Upper lobe of left lung (tissue), 6 donors: ENCODE results near the gene ABCC8. TPM values are rescaled to one million over a fixed set of nuclear protein-coding genes. Genes with fewer than 3 reads are reported as not detected.
A peak's percentile ranks its signal among the peaks of the same experiment; 100 is the strongest.

Experiments
- ATAC-seq, 2 donors: fragments of 200-7000 bp; cut with Tn5 transposase; one replicate each; pipeline ENCODE4 v1.9.1; 2022; ENCODE audit warnings: mild to moderate bottlenecking in 2 of 2, moderate library complexity in 2 of 2; ENCODE audit not compliant: low FRiP score in 2 of 2
- DNase-seq, 2 donors: peaks; one replicate each; pipeline ENCODE4 v3.0.0-alpha.2; 2019 to 2020
- H3K27ac ChIP-seq, 4 donors: fragments of 200-600 bp; sonication (generic); one replicate each; pipeline ENCODE4 v1.5.1; 2016 to 2019
- H3K27me3 ChIP-seq, 4 donors: fragments of 200-600 bp; sonication (generic); one replicate each; pipeline ENCODE4 v1.5.1; 2017 to 2019
- H3K36me3 ChIP-seq, 4 donors: fragments of 200-600 bp; sonication (generic); one replicate each; pipeline ENCODE4 v1.5.1; 2016 to 2019
- H3K4me1 ChIP-seq, 4 donors: fragments of 200-600 bp; sonication (generic); one replicate each; pipeline ENCODE4 v1.5.1; 2018 to 2019
- H3K4me3 ChIP-seq, 4 donors: fragments of 200-600 bp; sonication (generic); one replicate each; pipeline ENCODE4 v1.5.1; 2017 to 2019; ENCODE audit warnings: mild to moderate bottlenecking in 2 of 4, moderate library complexity in 1 of 4
- H3K9me3 ChIP-seq, 4 donors: fragments of 200-600 bp; sonication (generic); one replicate each; pipeline ENCODE4 v1.5.1; 2018 to 2019
- CTCF ChIP-seq, 6 experiments: fragments of 450-650 bp in 4 of 6; fragments of 200-600 bp in 2 of 6; sonication (generic) in 2 of 6; IDR thresholded peaks; one replicate each; pipeline ENCODE4 v1.5.1; 2016 to 2019; ENCODE audit warnings: antibody characterized with exemption in 6 of 6
- EP300 ChIP-seq, 4 donors: sonication (generic); formaldehyde crosslinking; IDR thresholded peaks; one replicate each; pipeline ENCODE4 v1.5.1; 2017; ENCODE audit warnings: antibody characterized with exemption in 4 of 4, control low read depth in 2 of 4
- POLR2A ChIP-seq, 4 donors: fragments of 450-650 bp; IDR thresholded peaks; one replicate each; pipeline ENCODE4 v1.5.1; 2016 to 2017; ENCODE audit warnings: antibody characterized with exemption in 4 of 4, mild to moderate bottlenecking in 2 of 4
- POLR2AphosphoS5 ChIP-seq, 2 donors: sonication (generic); formaldehyde crosslinking; IDR thresholded peaks; one replicate each; pipeline ENCODE4 v1.5.1; 2017; ENCODE audit warnings: antibody characterized with exemption in 2 of 2
- WGBS, 2 donors: methylation state at CpG; one replicate each; pipeline ENCODE4 v1.1.5; 2017 to 2018; 5-methylcytosine and 5-hydroxymethylcytosine counted together
- total RNA-seq, 6 donors: library from RNA; depleted of rRNA in 4 of 6; stranded (reverse); fragments of >200 nt in 4 of 6; gene quantifications; one replicate each; pipeline versions ENCODE4 v1.1.0 to v1.2.1, GENCODE V29; 2016 to 2021
- donor health status: DM: no; HTN: no; CAD: no; lungs with moderate emphysema.
- donor health status: DM: no; HTN: yes; CAD: no; lungs with severe emphysema.

Gene ABCC8
- total RNA-seq, 6 donors from 2014 or later = 1.7 to 62.7 (median 12.5) TPM

- TF ChIP-seq CTCF (IDR thresholded peaks at IDR 0.05) = no peak
- TF ChIP-seq POLR2AphosphoS5 (IDR thresholded peaks at IDR 0.05) = no peak
- TF ChIP-seq POLR2A (IDR thresholded peaks at IDR 0.05) = no peak
- TF ChIP-seq EP300 (IDR thresholded peaks at IDR 0.05) = no peak
- no peak for ATAC-seq
- no peak overlapping the region for H3K27ac ChIP-seq
- no peaks in the 10 kb centered on the region for H3K27me3 ChIP-seq
- no peaks in the 10 kb centered on the region for H3K9me3 ChIP-seq
- H3K4me3 ChIP-seq = no peak overlapping the region
- no peaks in the 10 kb centered on the region for H3K36me3 ChIP-seq
- no peaks in the 10 kb centered on the region for H3K4me1 ChIP-seq
- DNase-seq = no peak
- WGBS, 2 donors = 65 to 81% methylated on average over 6 of the region's 6 CpGs
These were observed 17.4 kb upstream of the ABCC8 start for GRCh38 chr11:17494019-17494418.

GRCh38 chr11:17490938-17491337 is 14.3 kb upstream of the ABCC8 start:
- TF ChIP-seq EP300 (IDR thresholded peaks at IDR 0.05) (no peak), CTCF (IDR thresholded peaks at IDR 0.05) (no peak), POLR2AphosphoS5 (IDR thresholded peaks at IDR 0.05) (no peak), POLR2A (IDR thresholded peaks at IDR 0.05) (no peak)
- no peak for ATAC-seq
- no peaks in the 10 kb centered on the region for H3K27me3 ChIP-seq
- 89% methylated on average over 4 of the region's 4 CpGs; no CpG with 5 or more reads in 1 of the 2 donors for WGBS, 2 donors
- H3K4me3 ChIP-seq = no peak overlapping the region
- no peaks in the 10 kb centered on the region for H3K9me3 ChIP-seq
- no peaks in the 10 kb centered on the region for H3K4me1 ChIP-seq
- no peak for DNase-seq
- no peak overlapping the region for H3K27ac ChIP-seq
- H3K36me3 ChIP-seq = no peaks in the 10 kb centered on the region

GRCh38 chr11:17490232-17490631 is 13.6 kb upstream of the ABCC8 start:
- no peak overlapping the region for H3K27ac ChIP-seq
- WGBS, 2 donors = 87 to 93% methylated on average over 6 of the region's 6 CpGs
- no peak for TF ChIP-seq POLR2AphosphoS5 (IDR thresholded peaks at IDR 0.05)
- TF ChIP-seq EP300 (IDR thresholded peaks at IDR 0.05) = no peak
- no peak for TF ChIP-seq CTCF (IDR thresholded peaks at IDR 0.05)
- no peak for TF ChIP-seq POLR2A (IDR thresholded peaks at IDR 0.05)
- no peaks in the 10 kb centered on the region for H3K4me1 ChIP-seq
- DNase-seq (no peak), ATAC-seq (no peak)
- H3K9me3 ChIP-seq = no peaks in the 10 kb centered on the region
- H3K4me3 ChIP-seq = no peak overlapping the region
- H3K27me3 ChIP-seq = no peaks in the 10 kb centered on the region
- H3K36me3 ChIP-seq = no peaks in the 10 kb centered on the region

- Histone ChIP-seq H3K27ac (no peak overlapping the region), H3K9me3 (no peaks in the 10 kb centered on the region), H3K36me3 (no peaks in the 10 kb centered on the region), H3K4me1 (no peaks in the 10 kb centered on the region), H3K27me3 (no peaks in the 10 kb centered on the region), H3K4me3 (no peak overlapping the region)
- 72 to 89% methylated on average over 5 of the region's 5 CpGs for WGBS, 2 donors
- no peak for TF ChIP-seq CTCF (IDR thresholded peaks at IDR 0.05)
- TF ChIP-seq POLR2AphosphoS5 (IDR thresholded peaks at IDR 0.05) = no peak
- TF ChIP-seq POLR2A (IDR thresholded peaks at IDR 0.05) = no peak
- no peak for TF ChIP-seq EP300 (IDR thresholded peaks at IDR 0.05)
- DNase-seq (no peak), ATAC-seq (peak in 1 of 2 donors; percentile 22)
These were observed 13.1 kb upstream of the ABCC8 start for GRCh38 chr11:17489751-17490150.

GRCh38 chr11:17488563-17488962 is 11.9 kb upstream of the ABCC8 start:
- H3K4me1 ChIP-seq = no peaks in the 10 kb centered on the region
- H3K36me3 ChIP-seq = no peaks in the 10 kb centered on the region
- peaks cover 0 to 2% (median 0%) of the 10 kb centered on the region in 4 donors for H3K9me3 ChIP-seq
- DNase-seq (no peak), ATAC-seq (no peak)
- no peaks in the 10 kb centered on the region for H3K27me3 ChIP-seq
- no peak overlapping the region for H3K4me3 ChIP-seq
- WGBS, 2 donors = 96% methylated on average over 1 of the region's 1 CpG
- no peak overlapping the region for H3K27ac ChIP-seq
- TF ChIP-seq CTCF (IDR thresholded peaks at IDR 0.05) (no peak), EP300 (IDR thresholded peaks at IDR 0.05) (no peak), POLR2A (IDR thresholded peaks at IDR 0.05) (no peak), POLR2AphosphoS5 (IDR thresholded peaks at IDR 0.05) (no peak)
